ENCODE measurements around the gene DIAPH3.

DIAPH3 gene

GRCh38 chr13:59982631-59983382 is 180.9 kb downstream of the DIAPH3 start:
- Histone ChIP-seq H3K27me3 (ENCODE audit: insufficient read depth, low read length) (no peaks in the 10 kb centered on the region), H3K4me1 (ENCODE audit: insufficient read depth, low read length) (no peaks in the 10 kb centered on the region), H3K36me3 (ENCODE audit: insufficient read depth, low read length) (no peaks in the 10 kb centered on the region), H2AFZ (ENCODE audit: low read depth, low read length) (no peak overlapping the region), H3K9me3 (ENCODE audit: low read length) (no peaks in the 10 kb centered on the region), H3K4me3 (ENCODE audit: low read length) (no peak overlapping the region)

- no peaks in the 10 kb centered on the region for H3K27me3 ChIP-seq (ENCODE audit: insufficient read depth, low read length)
- H2AFZ ChIP-seq (ENCODE audit: low read depth, low read length) = no peak overlapping the region
- no peaks in the 10 kb centered on the region for H3K4me1 ChIP-seq (ENCODE audit: insufficient read depth, low read length)
- no peaks in the 10 kb centered on the region for H3K9me3 ChIP-seq (ENCODE audit: low read length)
- no peaks in the 10 kb centered on the region for H3K36me3 ChIP-seq (ENCODE audit: insufficient read depth, low read length)
- H3K4me3 ChIP-seq (ENCODE audit: low read length) = no peak overlapping the region
Observed at GRCh38 chr13:59979589-59979988, 184.1 kb downstream of the DIAPH3 start.

GRCh38 chr13:59978862-59979261 is 184.9 kb downstream of the DIAPH3 start:
- Histone ChIP-seq H3K36me3 (ENCODE audit: insufficient read depth, low read length) (no peaks in the 10 kb centered on the region), H3K4me3 (ENCODE audit: low read length) (no peak overlapping the region), H3K9me3 (ENCODE audit: low read length) (no peaks in the 10 kb centered on the region), H2AFZ (ENCODE audit: low read depth, low read length) (no peak overlapping the region), H3K4me1 (ENCODE audit: insufficient read depth, low read length) (no peaks in the 10 kb centered on the region), H3K27me3 (ENCODE audit: insufficient read depth, low read length) (no peaks in the 10 kb centered on the region)

GRCh38 chr13:59976856-59977255 is 186.9 kb downstream of the DIAPH3 start:
- Histone ChIP-seq H2AFZ (ENCODE audit: low read depth, low read length) (no peak overlapping the region), H3K9me3 (ENCODE audit: low read length) (no peaks in the 10 kb centered on the region), H3K27me3 (ENCODE audit: insufficient read depth, low read length) (no peaks in the 10 kb centered on the region), H3K36me3 (ENCODE audit: insufficient read depth, low read length) (no peaks in the 10 kb centered on the region), H3K4me3 (ENCODE audit: low read length) (no peak overlapping the region), H3K4me1 (ENCODE audit: insufficient read depth, low read length) (peaks cover 2% of the 10 kb centered on the region)

- Histone ChIP-seq H3K36me3 (ENCODE audit: insufficient read depth, low read length) (peaks cover under 1% of the 10 kb centered on the region), H3K9me3 (ENCODE audit: low read length) (no peaks in the 10 kb centered on the region), H3K27me3 (ENCODE audit: insufficient read depth, low read length) (no peaks in the 10 kb centered on the region), H3K4me1 (ENCODE audit: insufficient read depth, low read length) (peaks cover 5% of the 10 kb centered on the region), H2AFZ (ENCODE audit: low read depth, low read length) (no peak overlapping the region), H3K4me3 (ENCODE audit: low read length) (no peak overlapping the region)
Observed at GRCh38 chr13:59975807-59976435, 187.8 kb downstream of the DIAPH3 start.

- peaks cover 2% of the 10 kb centered on the region for H3K36me3 ChIP-seq (ENCODE audit: insufficient read depth, low read length)
- H2AFZ ChIP-seq (ENCODE audit: low read depth, low read length) = no peak overlapping the region
- no peaks in the 10 kb centered on the region for H3K9me3 ChIP-seq (ENCODE audit: low read length)
- no peak overlapping the region for H3K4me3 ChIP-seq (ENCODE audit: low read length)
- no peaks in the 10 kb centered on the region for H3K27me3 ChIP-seq (ENCODE audit: insufficient read depth, low read length)
- H3K4me1 ChIP-seq (ENCODE audit: insufficient read depth, low read length) = peaks cover 5% of the 10 kb centered on the region
Observed at GRCh38 chr13:59970847-59971246, 192.9 kb downstream of the DIAPH3 start.

- Histone ChIP-seq H2AFZ (ENCODE audit: low read depth, low read length) (no peak overlapping the region), H3K4me1 (ENCODE audit: insufficient read depth, low read length) (no peaks in the 10 kb centered on the region), H3K27me3 (ENCODE audit: insufficient read depth, low read length) (no peaks in the 10 kb centered on the region), H3K4me3 (ENCODE audit: low read length) (no peak overlapping the region), H3K36me3 (ENCODE audit: insufficient read depth, low read length) (no peaks in the 10 kb centered on the region), H3K9me3 (ENCODE audit: low read length) (no peaks in the 10 kb centered on the region)
Observed at GRCh38 chr13:59963827-59964226, 199.9 kb downstream of the DIAPH3 start.

- Histone ChIP-seq H3K36me3 (ENCODE audit: insufficient read depth, low read length) (no peaks in the 10 kb centered on the region), H2AFZ (ENCODE audit: low read depth, low read length) (no peak overlapping the region)
Observed at GRCh38 chr13:59963383-59963782, 200.3 kb downstream of the DIAPH3 start.

GRCh38 chr13:59962343-59962742 is 201.4 kb downstream of the DIAPH3 start:
- Histone ChIP-seq H3K36me3 (ENCODE audit: insufficient read depth, low read length) (no peaks in the 10 kb centered on the region), H3K9me3 (ENCODE audit: low read length) (no peaks in the 10 kb centered on the region), H3K4me3 (ENCODE audit: low read length) (no peak overlapping the region), H2AFZ (ENCODE audit: low read depth, low read length) (no peak overlapping the region), H3K4me1 (ENCODE audit: insufficient read depth, low read length) (no peaks in the 10 kb centered on the region), H3K27me3 (ENCODE audit: insufficient read depth, low read length) (no peaks in the 10 kb centered on the region)

More at GRCh38 chr13:59963383-59963782, 200.3 kb downstream of the DIAPH3 start:
- Histone ChIP-seq H3K27me3 (ENCODE audit: insufficient read depth, low read length) (no peaks in the 10 kb centered on the region), H3K4me1 (ENCODE audit: insufficient read depth, low read length) (no peaks in the 10 kb centered on the region), H3K9me3 (ENCODE audit: low read length) (no peaks in the 10 kb centered on the region), H3K4me3 (ENCODE audit: low read length) (no peak overlapping the region)

- Histone ChIP-seq H2AFZ (ENCODE audit: low read depth, low read length) (no peak overlapping the region), H3K4me1 (ENCODE audit: insufficient read depth, low read length) (no peaks in the 10 kb centered on the region), H3K36me3 (ENCODE audit: insufficient read depth, low read length) (no peaks in the 10 kb centered on the region), H3K4me3 (ENCODE audit: low read length) (no peak overlapping the region), H3K27me3 (ENCODE audit: insufficient read depth, low read length) (no peaks in the 10 kb centered on the region), H3K9me3 (ENCODE audit: low read length) (peaks cover 2% of the 10 kb centered on the region)
Observed at GRCh38 chr13:59960683-59961082, 203.0 kb downstream of the DIAPH3 start.

GRCh38 chr13:59957438-59957837 is 206.3 kb downstream of the DIAPH3 start:
- H3K36me3 ChIP-seq (ENCODE audit: insufficient read depth, low read length) = no peaks in the 10 kb centered on the region
- H3K9me3 ChIP-seq (ENCODE audit: low read length) = peaks cover 2% of the 10 kb centered on the region
- no peaks in the 10 kb centered on the region for H3K4me1 ChIP-seq (ENCODE audit: insufficient read depth, low read length)
- no peak overlapping the region for H2AFZ ChIP-seq (ENCODE audit: low read depth, low read length)
- no peak overlapping the region for H3K4me3 ChIP-seq (ENCODE audit: low read length)
- H3K27me3 ChIP-seq (ENCODE audit: insufficient read depth, low read length) = no peaks in the 10 kb centered on the region

GRCh38 chr13:59954601-59955000 is 209.1 kb downstream of the DIAPH3 start:
- H2AFZ ChIP-seq (ENCODE audit: low read depth, low read length) = no peak overlapping the region
- H3K36me3 ChIP-seq (ENCODE audit: insufficient read depth, low read length) = no peaks in the 10 kb centered on the region
- H3K4me3 ChIP-seq (ENCODE audit: low read length) = no peak overlapping the region
- no peaks in the 10 kb centered on the region for H3K27me3 ChIP-seq (ENCODE audit: insufficient read depth, low read length)
- peaks cover 2% of the 10 kb centered on the region for H3K9me3 ChIP-seq (ENCODE audit: low read length)
- H3K4me1 ChIP-seq (ENCODE audit: insufficient read depth, low read length) = no peaks in the 10 kb centered on the region

- Histone ChIP-seq H3K36me3 (ENCODE audit: insufficient read depth, low read length) (no peaks in the 10 kb centered on the region), H3K4me3 (ENCODE audit: low read length) (no peak overlapping the region), H3K4me1 (ENCODE audit: insufficient read depth, low read length) (peaks cover 17% of the 10 kb centered on the region), H3K9me3 (ENCODE audit: low read length) (no peaks in the 10 kb centered on the region), H2AFZ (ENCODE audit: low read depth, low read length) (no peak overlapping the region), H3K27me3 (ENCODE audit: insufficient read depth, low read length) (no peaks in the 10 kb centered on the region)
Observed at GRCh38 chr13:59951011-59951410, 212.7 kb downstream of the DIAPH3 start.
